ENCODE measurements around the gene RHBDF2. TPM values are rescaled to one million over a fixed set of nuclear protein-coding genes. Genes with fewer than 3 reads are reported as not detected.

The RHBDF2 gene
- total RNA-seq, 1 experiment from 2014 or later = 19.7 TPM

DNA sequence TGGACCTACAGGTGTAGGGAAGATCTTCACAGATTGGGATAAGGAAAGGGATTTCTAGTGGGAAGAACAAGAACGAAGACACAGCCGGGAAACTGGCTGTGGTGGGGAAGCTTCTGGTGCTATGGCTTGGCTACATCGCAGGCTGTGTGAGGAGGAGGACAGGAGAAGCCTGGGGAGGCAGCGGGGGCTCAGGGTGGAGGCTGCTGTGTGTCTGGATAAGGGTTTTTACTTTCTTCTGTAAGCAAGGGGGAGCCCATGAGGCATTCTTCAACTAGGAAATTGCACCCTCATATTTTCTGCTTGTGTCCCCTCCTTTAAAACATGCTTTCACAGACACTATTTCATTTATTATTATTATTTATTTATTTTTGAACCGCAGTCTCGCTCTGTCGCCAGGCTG is 2.9 kb upstream of the RHBDF2 start:
- no peak overlapping the region for H2BK20ac ChIP-seq (ENCODE audit: low read depth, low read length, poor library complexity, severe bottlenecking)
- H3K4me1 ChIP-seq (ENCODE audit: insufficient read depth, low read length) = peaks cover 3% of the 10 kb centered on the region; the same call in 1 of the 2 replicates
- no peak overlapping the region for H2BK12ac ChIP-seq (ENCODE audit: insufficient read length, low read depth, low read length)
- no peak overlapping the region for H2BK15ac ChIP-seq (ENCODE audit: low read depth, low read length)
- Mint-ChIP-seq H3K36me3 (ENCODE audit: insufficient read depth in 1 of 3, low read depth in 3 of 3) (no peaks in the 10 kb centered on the region), H3K9me3 (no peaks in the 10 kb centered on the region; a peak in 2 of 5 replicates), H3K4me1 (peaks cover 29 to 45% of the 10 kb centered on the region in 2 experiments), H3K27me3 (ENCODE audit: low read depth) (peaks cover 30% of the 10 kb centered on the region), H3K4me3 (no peak overlapping the region), H3K27ac (peak overlapping the region; percentile 42 to 69 (median 52); a peak in 4 of 7 replicates)
- H3K23me2 ChIP-seq (ENCODE audit: insufficient read length, low read depth, low read length, poor library complexity, severe bottlenecking) = peaks cover 9% of the 10 kb centered on the region
- H4K8ac ChIP-seq (replicated peaks; ENCODE audit: insufficient read length, low read depth, low read length) = no peak overlapping the region
- WGBS (ENCODE audit: extremely low coverage, insufficient read length, low lambda C conversion rate) = no CpG with 5 or more reads among the region's 7 CpGs
- no peaks in the 10 kb centered on the region for H3K79me1 ChIP-seq (ENCODE audit: insufficient read depth, low read depth, low read length, poor library complexity, severe bottlenecking)
- H2AK5ac ChIP-seq (ENCODE audit: insufficient read length, low read length) = no peak overlapping the region
- H3K4ac ChIP-seq (ENCODE audit: low read depth, low read length) = no peak overlapping the region
- DNase-seq = peak; percentile 67
- H3K56ac ChIP-seq (ENCODE audit: insufficient read length, low read depth, low read length) = no peak overlapping the region
- no peak overlapping the region for H4K5ac ChIP-seq (ENCODE audit: insufficient read length, low read depth, low read length)
- no peak overlapping the region for H4K91ac ChIP-seq (ENCODE audit: insufficient read length, low read depth, low read length)
- no peak overlapping the region for H3K9ac ChIP-seq (ENCODE audit: extremely low read depth, insufficient read length, low read length)
- H3K27ac ChIP-seq (ENCODE audit: insufficient read length, low read depth, low read length) = no peak overlapping the region
- no peak overlapping the region for H2BK120ac ChIP-seq (ENCODE audit: low read depth, low read length, poor library complexity, severe bottlenecking)
- H3K18ac ChIP-seq (ENCODE audit: insufficient read length, low read depth, low read length) = no peak overlapping the region
- no peak overlapping the region for H3T11ph ChIP-seq (ENCODE audit: low read length)
- no peaks in the 10 kb centered on the region for H3K27me3 ChIP-seq (ENCODE audit: insufficient read depth, low read length)
- H3K9me3 ChIP-seq (ENCODE audit: control insufficient read depth, low read depth, low read length) = no peaks in the 10 kb centered on the region
- no peak overlapping the region for H3K14ac ChIP-seq (ENCODE audit: insufficient read depth, low read length)
- no peak overlapping the region for H2BK5ac ChIP-seq (ENCODE audit: insufficient read length, low read length)
- TF ChIP-seq, protein P1, sequence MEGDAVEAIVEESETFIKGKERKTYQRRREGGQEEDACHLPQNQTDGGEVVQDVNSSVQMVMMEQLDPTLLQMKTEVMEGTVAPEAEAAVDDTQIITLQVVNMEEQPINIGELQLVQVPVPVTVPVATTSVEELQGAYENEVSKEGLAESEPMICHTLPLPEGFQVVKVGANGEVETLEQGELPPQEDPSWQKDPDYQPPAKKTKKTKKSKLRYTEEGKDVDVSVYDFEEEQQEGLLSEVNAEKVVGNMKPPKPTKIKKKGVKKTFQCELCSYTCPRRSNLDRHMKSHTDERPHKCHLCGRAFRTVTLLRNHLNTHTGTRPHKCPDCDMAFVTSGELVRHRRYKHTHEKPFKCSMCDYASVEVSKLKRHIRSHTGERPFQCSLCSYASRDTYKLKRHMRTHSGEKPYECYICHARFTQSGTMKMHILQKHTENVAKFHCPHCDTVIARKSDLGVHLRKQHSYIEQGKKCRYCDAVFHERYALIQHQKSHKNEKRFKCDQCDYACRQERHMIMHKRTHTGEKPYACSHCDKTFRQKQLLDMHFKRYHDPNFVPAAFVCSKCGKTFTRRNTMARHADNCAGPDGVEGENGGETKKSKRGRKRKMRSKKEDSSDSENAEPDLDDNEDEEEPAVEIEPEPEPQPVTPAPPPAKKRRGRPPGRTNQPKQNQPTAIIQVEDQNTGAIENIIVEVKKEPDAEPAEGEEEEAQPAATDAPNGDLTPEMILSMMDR (conservative IDR thresholded peaks at IDR 0.05) = peak; percentile 33; the same call in 1 of the 3 replicates
- H2AFZ ChIP-seq (ENCODE audit: low read length) = no peak overlapping the region
- no peaks in the 10 kb centered on the region for H4K20me1 ChIP-seq (ENCODE audit: control insufficient read depth, insufficient read depth, insufficient read length)
- H3K4me2 ChIP-seq (ENCODE audit: insufficient read depth, insufficient read length, low read length) = no peak overlapping the region
- no peak overlapping the region for H3K23ac ChIP-seq (ENCODE audit: insufficient read length, low read depth, low read length)
- no peaks in the 10 kb centered on the region for H3K79me2 ChIP-seq (ENCODE audit: insufficient read depth, low read length)

Measured in H9 (cell line).